KMS-11 (cell line): ENCODE measurements around the gene STXBP6.

Experiments
- H2AFZ ChIP-seq: fragments of 200-600 bp; sonication (generic); 2 replicates; pipeline ENCODE4 v1.6.1; 2016; ENCODE audit warnings: antibody characterized with exemption, mixed run types, low read depth
- H3K27ac ChIP-seq: fragments of 200-600 bp; sonication (generic); 2 replicates; pipeline ENCODE4 v1.6.1; 2016; ENCODE audit warnings: mild to moderate bottlenecking, mixed run types
- H3K27me3 ChIP-seq: fragments of 200-600 bp; sonication (generic); 2 replicates; pipeline ENCODE4 v1.6.1; 2017; ENCODE audit warnings: mild to moderate bottlenecking, low read depth, mixed run types, moderate library complexity; ENCODE audit not compliant: insufficient read depth
- H3K36me3 ChIP-seq: fragments of 200-600 bp; sonication (generic); 2 replicates; pipeline ENCODE4 v1.6.1; 2017; ENCODE audit warnings: mild to moderate bottlenecking, mixed run types; ENCODE audit not compliant: insufficient read depth
- H3K4me1 ChIP-seq: fragments of 200-600 bp; sonication (generic); 2 replicates; pipeline ENCODE4 v1.6.1; 2016; ENCODE audit warnings: mild to moderate bottlenecking, low read depth, mixed run types; ENCODE audit not compliant: poor library complexity, severe bottlenecking
- H3K4me2 ChIP-seq: fragments of 200-600 bp; sonication (generic); 2 replicates; pipeline ENCODE4 v1.7.0; 2016; ENCODE audit warnings: mild to moderate bottlenecking, mixed run types
- H3K4me3 ChIP-seq: fragments of 200-600 bp; sonication (generic); IDR thresholded peaks from 2 replicates; pipeline ENCODE4 v1.6.1; 2017; ENCODE audit warnings: low read depth, low read length, mixed read lengths; ENCODE audit not compliant: insufficient read depth
- H3K79me2 ChIP-seq: fragments of 200-600 bp; sonication (generic); 2 replicates; pipeline ENCODE4 v1.6.1; 2016; ENCODE audit warnings: low read depth, mixed run types; ENCODE audit not compliant: insufficient read depth
- H3K9ac ChIP-seq: fragments of 200-600 bp; sonication (generic); 2 replicates; pipeline ENCODE4 v1.6.1; 2016; ENCODE audit warnings: mild to moderate bottlenecking, mixed run types
- H4K20me1 ChIP-seq: fragments of 200-600 bp; sonication (generic); 2 replicates; pipeline ENCODE4 v1.6.1; 2016; ENCODE audit warnings: mild to moderate bottlenecking, mixed run types; ENCODE audit not compliant: insufficient read depth
- TF ChIP-seq, protein P1 (sequence below): fragments of 200-600 bp; sonication (generic); conservative IDR thresholded peaks from 2 replicates; pipeline ENCODE4 v1.6.1; 2017; ENCODE audit warnings: low read depth, mild to moderate bottlenecking, antibody characterized with exemption, low read length, moderate library complexity, mixed read lengths

The STXBP6 gene

DNA sequence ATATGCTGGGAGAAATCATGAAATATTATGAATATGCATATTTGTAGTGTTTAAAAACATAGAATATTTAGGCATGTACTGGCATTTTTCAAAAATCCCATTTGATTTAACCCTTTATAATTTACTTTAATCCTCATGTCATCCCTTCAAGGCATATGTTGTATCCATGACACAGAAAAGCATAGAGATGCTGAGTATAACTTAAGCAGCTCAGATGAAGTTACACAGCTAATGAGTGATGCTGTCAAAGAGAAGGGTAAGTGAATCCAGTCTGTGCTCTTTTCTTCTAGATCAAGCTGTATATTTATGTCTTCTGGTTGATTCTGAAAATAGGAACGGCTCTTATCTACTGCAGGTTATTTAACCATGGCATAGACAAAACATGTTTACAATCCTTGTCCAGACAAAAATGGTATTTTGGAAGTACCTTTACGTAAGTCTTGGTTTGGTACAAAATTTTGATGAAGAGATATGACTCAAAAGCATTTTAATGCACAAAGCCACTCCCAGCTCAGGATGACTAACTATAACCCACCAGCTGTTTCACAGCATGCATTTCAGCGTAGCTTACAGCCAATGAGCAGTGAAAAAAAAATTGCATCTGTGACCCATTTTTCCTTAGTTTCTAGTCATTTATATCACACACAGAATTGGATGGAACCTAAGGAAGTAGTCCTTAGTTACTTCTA lies 201.7 kb downstream of the STXBP6 start:
- Histone ChIP-seq H3K27me3 (no peaks in the 10 kb centered on the region), H3K36me3 (no peaks in the 10 kb centered on the region), H3K4me2 (no peak overlapping the region), H3K27ac (no peak overlapping the region), H4K20me1 (no peaks in the 10 kb centered on the region), H3K4me3 (no peak overlapping the region), H3K79me2 (no peaks in the 10 kb centered on the region), H3K9ac (no peak overlapping the region), H2AFZ (no peak overlapping the region), H3K4me1 (no peaks in the 10 kb centered on the region)
- TF ChIP-seq, protein P1, sequence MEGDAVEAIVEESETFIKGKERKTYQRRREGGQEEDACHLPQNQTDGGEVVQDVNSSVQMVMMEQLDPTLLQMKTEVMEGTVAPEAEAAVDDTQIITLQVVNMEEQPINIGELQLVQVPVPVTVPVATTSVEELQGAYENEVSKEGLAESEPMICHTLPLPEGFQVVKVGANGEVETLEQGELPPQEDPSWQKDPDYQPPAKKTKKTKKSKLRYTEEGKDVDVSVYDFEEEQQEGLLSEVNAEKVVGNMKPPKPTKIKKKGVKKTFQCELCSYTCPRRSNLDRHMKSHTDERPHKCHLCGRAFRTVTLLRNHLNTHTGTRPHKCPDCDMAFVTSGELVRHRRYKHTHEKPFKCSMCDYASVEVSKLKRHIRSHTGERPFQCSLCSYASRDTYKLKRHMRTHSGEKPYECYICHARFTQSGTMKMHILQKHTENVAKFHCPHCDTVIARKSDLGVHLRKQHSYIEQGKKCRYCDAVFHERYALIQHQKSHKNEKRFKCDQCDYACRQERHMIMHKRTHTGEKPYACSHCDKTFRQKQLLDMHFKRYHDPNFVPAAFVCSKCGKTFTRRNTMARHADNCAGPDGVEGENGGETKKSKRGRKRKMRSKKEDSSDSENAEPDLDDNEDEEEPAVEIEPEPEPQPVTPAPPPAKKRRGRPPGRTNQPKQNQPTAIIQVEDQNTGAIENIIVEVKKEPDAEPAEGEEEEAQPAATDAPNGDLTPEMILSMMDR, result no peak

- Histone ChIP-seq H3K4me2 (no peak overlapping the region), H3K36me3 (no peaks in the 10 kb centered on the region), H3K27me3 (no peaks in the 10 kb centered on the region), H3K9ac (no peak overlapping the region), H3K27ac (no peak overlapping the region), H3K79me2 (no peaks in the 10 kb centered on the region), H4K20me1 (no peaks in the 10 kb centered on the region), H2AFZ (no peak overlapping the region), H3K4me3 (no peak overlapping the region), H3K4me1 (no peaks in the 10 kb centered on the region)
- TF ChIP-seq, protein P1, result no peak
Observed at GRCh38 chr14:24847568-24848095, 202.3 kb downstream of the STXBP6 start.

DNA sequence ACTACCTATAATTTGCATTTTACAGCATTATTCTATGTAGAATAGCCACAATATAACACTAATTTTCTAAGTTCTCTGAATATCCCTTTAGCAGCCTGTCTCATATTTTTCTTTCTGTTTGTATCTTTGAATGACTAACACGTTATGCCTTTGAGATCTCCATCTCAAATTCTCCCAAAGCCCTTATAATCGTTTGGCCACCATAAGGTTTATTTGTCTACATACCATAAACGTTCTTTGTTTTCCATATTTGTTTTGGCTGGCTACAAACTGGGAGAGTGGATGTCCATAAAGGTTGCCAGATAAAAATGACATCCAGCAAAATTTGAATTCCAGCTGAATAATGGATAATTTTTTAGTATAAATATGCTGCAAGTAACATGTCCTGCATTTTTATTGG lies 203.7 kb downstream of the STXBP6 start:
- Histone ChIP-seq H3K27ac (no peak overlapping the region), H3K36me3 (no peaks in the 10 kb centered on the region), H3K4me2 (no peak overlapping the region), H3K79me2 (no peaks in the 10 kb centered on the region), H3K4me1 (no peaks in the 10 kb centered on the region), H4K20me1 (no peaks in the 10 kb centered on the region), H3K4me3 (no peak overlapping the region), H3K27me3 (no peaks in the 10 kb centered on the region), H2AFZ (no peak overlapping the region), H3K9ac (no peak overlapping the region)
- TF ChIP-seq, protein P1, result no peak

GRCh38 chr14:24845851-24846250 lies 204.1 kb downstream of the STXBP6 start:
- no peak overlapping the region for H3K9ac ChIP-seq
- H3K4me2 ChIP-seq, result no peak overlapping the region
- H3K27me3 ChIP-seq, result no peaks in the 10 kb centered on the region
- TF ChIP-seq, protein P1, result no peak
- H3K4me1 ChIP-seq, result no peaks in the 10 kb centered on the region
- no peaks in the 10 kb centered on the region for H3K79me2 ChIP-seq
- no peak overlapping the region for H3K4me3 ChIP-seq
- no peaks in the 10 kb centered on the region for H4K20me1 ChIP-seq
- H3K27ac ChIP-seq, result no peak overlapping the region
- no peaks in the 10 kb centered on the region for H3K36me3 ChIP-seq
- H2AFZ ChIP-seq, result no peak overlapping the region
